ENCODE data around the gene MBP. TPM values are rescaled to one million over a fixed set of nuclear protein-coding genes. Genes with fewer than 3 reads are reported as not detected.

The MBP gene
- total RNA-seq, 1 donor from 2014 or later, result 92.7 TPM

DNA sequence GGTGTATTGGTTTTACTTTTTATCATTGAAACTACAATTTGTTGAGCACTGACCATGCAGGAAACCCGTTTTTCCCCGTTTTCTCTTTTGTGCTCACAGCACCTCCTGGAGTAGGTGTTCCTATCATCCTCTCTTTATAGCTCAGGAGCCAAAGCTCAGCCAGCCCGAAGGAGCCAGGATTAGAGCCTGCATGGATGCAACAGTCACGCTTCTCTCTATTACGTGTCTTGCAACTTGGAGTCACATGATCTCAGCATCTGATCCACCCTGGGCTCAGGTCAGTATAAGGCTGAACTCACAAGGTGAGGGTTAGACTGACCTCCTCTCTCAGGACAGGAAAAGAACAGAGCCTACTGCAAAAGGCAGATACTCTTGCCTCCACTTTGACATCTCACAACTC lies 150.5 kb downstream of the MBP start:
- Mint-ChIP-seq H3K27ac (peak overlapping the region; percentile 91), H3K4me1 (peaks cover 65% of the 10 kb centered on the region), H3K9me3 (no peaks in the 10 kb centered on the region), H3K27me3 (no peaks in the 10 kb centered on the region), H3K36me3 (ENCODE audit: low read depth) (no peaks in the 10 kb centered on the region), H3K4me3 (peak overlapping the region; percentile 75)
- TF ChIP-seq, protein P1, sequence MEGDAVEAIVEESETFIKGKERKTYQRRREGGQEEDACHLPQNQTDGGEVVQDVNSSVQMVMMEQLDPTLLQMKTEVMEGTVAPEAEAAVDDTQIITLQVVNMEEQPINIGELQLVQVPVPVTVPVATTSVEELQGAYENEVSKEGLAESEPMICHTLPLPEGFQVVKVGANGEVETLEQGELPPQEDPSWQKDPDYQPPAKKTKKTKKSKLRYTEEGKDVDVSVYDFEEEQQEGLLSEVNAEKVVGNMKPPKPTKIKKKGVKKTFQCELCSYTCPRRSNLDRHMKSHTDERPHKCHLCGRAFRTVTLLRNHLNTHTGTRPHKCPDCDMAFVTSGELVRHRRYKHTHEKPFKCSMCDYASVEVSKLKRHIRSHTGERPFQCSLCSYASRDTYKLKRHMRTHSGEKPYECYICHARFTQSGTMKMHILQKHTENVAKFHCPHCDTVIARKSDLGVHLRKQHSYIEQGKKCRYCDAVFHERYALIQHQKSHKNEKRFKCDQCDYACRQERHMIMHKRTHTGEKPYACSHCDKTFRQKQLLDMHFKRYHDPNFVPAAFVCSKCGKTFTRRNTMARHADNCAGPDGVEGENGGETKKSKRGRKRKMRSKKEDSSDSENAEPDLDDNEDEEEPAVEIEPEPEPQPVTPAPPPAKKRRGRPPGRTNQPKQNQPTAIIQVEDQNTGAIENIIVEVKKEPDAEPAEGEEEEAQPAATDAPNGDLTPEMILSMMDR (IDR thresholded peaks at IDR 0.05), result no peak
- intact Hi-C loops (cut with micrococcal nuclease), result loop anchor here (2.0 to 5.0 kb wide), 3 partner anchors 150 to 670 kb away; partner anchors contain the start of genes MBP and ZNF236
- CTCF ChIA-PET, result interaction anchor here (0.9 to 8.0 kb wide), 9 partner anchors 11 to 230 kb away, joined by 3 to 182 read pairs (median 19); no protein-coding TSS in a partner anchor
- POLR2A ChIA-PET, result interaction anchor here (1.1 to 7.7 kb wide), 7 partner anchors 18 to 123 kb away, joined by 3 to 104 read pairs (median 7); no protein-coding TSS in a partner anchor
- DNase-seq, result no peak
- ATAC-seq (ENCODE audit: low read depth), result no peak

DNA sequence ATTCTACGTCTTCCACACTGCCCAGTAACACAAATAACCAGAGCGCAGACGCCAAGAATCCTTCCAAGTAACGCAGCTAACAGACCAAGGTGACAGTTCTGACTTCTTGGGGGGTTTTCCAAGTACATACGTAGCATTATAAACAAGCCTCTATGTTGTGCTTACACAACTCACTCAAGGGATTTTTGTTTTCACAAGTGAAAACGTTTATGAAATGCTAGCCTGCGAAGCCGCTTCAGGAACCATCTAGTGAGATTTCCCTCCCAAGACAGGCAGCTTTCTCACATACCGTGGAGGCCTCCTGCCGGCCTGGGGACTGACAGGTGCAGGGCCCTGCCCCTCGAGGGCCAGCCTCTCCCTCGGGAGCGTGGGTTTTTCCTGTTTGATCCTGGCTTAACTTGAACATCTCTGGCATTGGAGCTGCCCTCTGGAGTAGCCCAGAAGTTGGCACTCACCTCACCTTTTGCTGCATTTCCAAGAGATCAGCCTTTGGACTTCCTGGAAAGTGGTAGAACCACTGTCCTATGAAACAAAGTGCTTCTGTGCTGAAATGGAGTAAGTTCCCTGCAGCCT lies 151.1 kb downstream of the MBP start:
- no peaks in the 10 kb centered on the region for H3K27me3 Mint-ChIP-seq
- ATAC-seq (ENCODE audit: low read depth) (peak; percentile 40), DNase-seq (no peak)
- H3K27ac Mint-ChIP-seq, result peak overlapping the region; percentile 91
- peaks cover 69% of the 10 kb centered on the region for H3K4me1 Mint-ChIP-seq
- intact Hi-C loops (cut with micrococcal nuclease), result loop anchor here (1.0 to 5.0 kb wide), 4 partner anchors 43 to 671 kb away; partner anchors contain the start of gene MBP
- POLR2A ChIA-PET, result interaction anchor here (0.7 to 7.7 kb wide), 16 partner anchors 14 to 158 kb away, joined by 3 to 104 read pairs (median 4); partner anchors contain the start of gene MBP
- H3K4me3 Mint-ChIP-seq, result peak overlapping the region; percentile 75
- no peaks in the 10 kb centered on the region for H3K9me3 Mint-ChIP-seq
- no peaks in the 10 kb centered on the region for H3K36me3 Mint-ChIP-seq (ENCODE audit: low read depth)
- TF ChIP-seq, protein P1 (IDR thresholded peaks at IDR 0.05), result no peak
- CTCF ChIA-PET, result interaction anchor here (0.6 to 8.0 kb wide), 8 partner anchors 19 to 183 kb away, joined by 3 to 182 read pairs (median 10); no protein-coding TSS in a partner anchor

DNA sequence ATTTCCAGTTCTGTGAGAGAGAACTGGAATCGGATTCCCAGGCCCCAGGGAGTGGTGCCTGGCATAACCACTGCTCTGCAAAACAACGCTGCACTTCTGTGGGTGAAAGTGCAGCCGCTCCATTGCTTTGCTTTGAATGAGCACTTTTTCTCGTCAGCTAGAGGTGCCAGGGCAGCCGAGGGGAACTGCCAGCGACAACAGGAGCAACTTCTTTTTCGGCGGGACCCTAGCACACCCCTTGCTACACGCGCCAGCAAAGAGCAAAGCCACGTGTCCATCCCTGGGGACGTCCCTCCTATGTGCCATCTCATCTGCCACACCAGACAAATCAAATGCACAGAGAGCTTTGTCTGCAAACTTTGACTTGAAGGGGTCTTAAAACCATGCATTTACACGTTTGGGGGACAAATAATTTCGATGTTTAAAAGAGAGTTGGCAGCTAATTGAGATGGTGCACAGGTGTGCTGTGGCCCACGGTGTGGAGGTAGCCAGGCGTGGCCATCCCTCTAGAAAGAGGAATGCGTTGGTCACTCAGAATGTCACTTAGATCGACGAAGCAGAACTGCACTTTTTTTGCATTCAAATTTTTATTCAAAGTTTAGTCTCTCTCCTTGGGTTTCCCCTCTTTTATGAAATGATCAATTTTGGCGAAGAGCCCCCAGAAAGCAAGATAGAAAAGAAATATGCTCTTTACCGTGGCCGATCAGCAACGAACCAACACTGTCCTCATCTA lies 151.8 kb downstream of the MBP start:
- intact Hi-C loops (cut with micrococcal nuclease), result loop anchor here (1.0 to 5.0 kb wide), 4 partner anchors 43 to 671 kb away; partner anchors contain the start of gene MBP
- TF ChIP-seq, protein P1 (IDR thresholded peaks at IDR 0.05), result no peak
- Mint-ChIP-seq H3K36me3 (ENCODE audit: low read depth) (no peaks in the 10 kb centered on the region), H3K9me3 (no peaks in the 10 kb centered on the region), H3K27me3 (no peaks in the 10 kb centered on the region), H3K27ac (peak overlapping the region; percentile 91), H3K4me1 (peaks cover 72% of the 10 kb centered on the region), H3K4me3 (peak overlapping the region; percentile 75)
- ChIA-PET POLR2A (interaction anchor here (0.7 to 7.7 kb wide), 17 partner anchors 13 to 158 kb away, joined by 3 to 104 read pairs (median 4); partner anchors contain the start of gene MBP), CTCF (interaction anchor here (0.6 to 8.0 kb wide), 7 partner anchors 19 to 183 kb away, joined by 3 to 182 read pairs (median 3); no protein-coding TSS in a partner anchor)
- DNase-seq (peak; percentile 42), ATAC-seq (ENCODE audit: low read depth) (peak; percentile 53)

DNA sequence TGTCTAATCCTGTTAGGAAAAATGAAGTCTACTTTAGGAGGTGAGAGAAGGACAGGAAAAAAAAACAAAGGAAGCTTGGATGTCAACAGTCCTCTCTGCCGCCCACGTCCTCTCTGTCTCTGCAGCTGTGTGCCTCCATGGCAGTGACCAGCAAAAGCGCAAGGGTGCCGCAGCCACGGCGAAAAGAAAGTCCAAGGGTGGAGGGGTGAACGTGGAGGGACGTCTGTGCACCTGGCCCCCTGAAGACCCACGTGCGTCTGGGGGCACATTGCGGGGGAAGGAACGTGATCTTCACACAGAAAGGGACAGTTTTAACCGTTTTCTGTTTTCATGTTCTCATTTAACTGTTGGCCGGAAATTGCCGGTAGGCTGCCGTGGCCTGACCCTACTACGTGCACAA lies 152.7 kb downstream of the MBP start:
- DNase-seq (no peak), ATAC-seq (ENCODE audit: low read depth) (no peak)
- no peaks in the 10 kb centered on the region for H3K27me3 Mint-ChIP-seq
- POLR2A ChIA-PET, result interaction anchor here (1.6 to 7.7 kb wide), 4 partner anchors 12 to 86 kb away, joined by 6 to 104 read pairs (median 10); no protein-coding TSS in a partner anchor
- intact Hi-C loops (cut with micrococcal nuclease), result loop anchor here (5.0 kb wide), 2 partner anchors 152 to 672 kb away; partner anchors contain the start of gene MBP
- no peaks in the 10 kb centered on the region for H3K9me3 Mint-ChIP-seq
- CTCF ChIA-PET, result interaction anchor here (2.0 to 8.0 kb wide), 3 partner anchors 18 to 58 kb away, joined by 8 to 182 read pairs (median 94); no protein-coding TSS in a partner anchor
- H3K27ac Mint-ChIP-seq, result peak overlapping the region; percentile 91
- no peaks in the 10 kb centered on the region for H3K36me3 Mint-ChIP-seq (ENCODE audit: low read depth)
- TF ChIP-seq, protein P1 (IDR thresholded peaks at IDR 0.05), result no peak
- peaks cover 72% of the 10 kb centered on the region for H3K4me1 Mint-ChIP-seq
- H3K4me3 Mint-ChIP-seq, result peak overlapping the region; percentile 75
